ENCODE results near the gene PNKD. TPM values are rescaled to one million over a fixed set of nuclear protein-coding genes. Genes with fewer than 3 reads are reported as not detected.

PNKD gene, protein sequence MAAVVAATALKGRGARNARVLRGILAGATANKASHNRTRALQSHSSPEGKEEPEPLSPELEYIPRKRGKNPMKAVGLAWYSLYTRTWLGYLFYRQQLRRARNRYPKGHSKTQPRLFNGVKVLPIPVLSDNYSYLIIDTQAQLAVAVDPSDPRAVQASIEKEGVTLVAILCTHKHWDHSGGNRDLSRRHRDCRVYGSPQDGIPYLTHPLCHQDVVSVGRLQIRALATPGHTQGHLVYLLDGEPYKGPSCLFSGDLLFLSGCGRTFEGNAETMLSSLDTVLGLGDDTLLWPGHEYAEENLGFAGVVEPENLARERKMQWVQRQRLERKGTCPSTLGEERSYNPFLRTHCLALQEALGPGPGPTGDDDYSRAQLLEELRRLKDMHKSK
- total RNA-seq (2022; extraction: Qiagen RNA extraction; ENCODE audit: low read depth) = 65.3 to 73.6 TPM (median 72.8 TPM) in 5 replicates

DNA sequence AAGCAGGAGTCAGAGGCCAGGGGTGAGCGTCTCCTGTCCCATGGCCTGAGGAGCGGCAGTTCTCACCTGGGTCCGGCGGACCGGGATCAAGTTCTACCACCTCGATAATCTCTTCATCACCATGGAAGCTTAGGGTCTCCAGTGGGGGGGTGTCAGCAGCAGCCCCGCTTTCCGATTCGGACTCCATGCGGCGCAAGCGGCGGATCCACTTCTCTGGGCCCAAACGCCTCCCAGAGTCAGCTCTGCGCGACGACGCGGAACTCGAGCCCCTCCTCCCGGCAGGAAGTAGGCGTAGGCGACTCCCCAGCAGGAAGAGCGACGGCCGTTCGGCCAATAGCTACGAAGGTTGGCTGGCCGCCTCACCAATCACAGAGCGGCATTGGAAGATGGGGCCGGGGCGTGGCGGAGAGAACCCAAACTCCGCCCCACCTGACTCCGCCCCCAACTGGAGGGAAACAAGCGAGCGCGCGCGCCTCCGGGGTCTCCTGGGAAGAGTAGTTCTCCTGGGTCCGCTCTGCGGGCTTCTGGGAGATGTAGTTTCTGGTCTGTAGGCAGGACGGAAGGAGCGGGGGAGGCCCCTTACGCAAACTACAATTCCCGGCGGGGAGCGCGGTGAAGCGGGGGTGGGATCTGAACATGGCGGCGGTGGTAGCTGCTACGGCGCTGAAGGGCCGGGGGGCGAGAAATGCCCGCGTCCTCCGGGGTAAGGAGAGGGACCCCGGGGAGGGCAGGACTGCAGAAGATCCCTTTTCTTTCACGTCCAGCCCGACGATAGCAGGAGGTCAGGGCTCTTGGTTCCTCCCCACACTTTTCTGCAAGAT is at the start of gene PNKD, which contains the start of gene AAMP:
Gene PNKD, plus strand, starts transcription at position 620 of the 821 bp plus-strand sequence. Its CDS starts 17 bp downstream, at position 637.
Gene AAMP, minus strand, starts transcription at position 238 of the 821 bp plus-strand sequence. Its CDS starts 51 bp downstream, at position 187.

DNA sequence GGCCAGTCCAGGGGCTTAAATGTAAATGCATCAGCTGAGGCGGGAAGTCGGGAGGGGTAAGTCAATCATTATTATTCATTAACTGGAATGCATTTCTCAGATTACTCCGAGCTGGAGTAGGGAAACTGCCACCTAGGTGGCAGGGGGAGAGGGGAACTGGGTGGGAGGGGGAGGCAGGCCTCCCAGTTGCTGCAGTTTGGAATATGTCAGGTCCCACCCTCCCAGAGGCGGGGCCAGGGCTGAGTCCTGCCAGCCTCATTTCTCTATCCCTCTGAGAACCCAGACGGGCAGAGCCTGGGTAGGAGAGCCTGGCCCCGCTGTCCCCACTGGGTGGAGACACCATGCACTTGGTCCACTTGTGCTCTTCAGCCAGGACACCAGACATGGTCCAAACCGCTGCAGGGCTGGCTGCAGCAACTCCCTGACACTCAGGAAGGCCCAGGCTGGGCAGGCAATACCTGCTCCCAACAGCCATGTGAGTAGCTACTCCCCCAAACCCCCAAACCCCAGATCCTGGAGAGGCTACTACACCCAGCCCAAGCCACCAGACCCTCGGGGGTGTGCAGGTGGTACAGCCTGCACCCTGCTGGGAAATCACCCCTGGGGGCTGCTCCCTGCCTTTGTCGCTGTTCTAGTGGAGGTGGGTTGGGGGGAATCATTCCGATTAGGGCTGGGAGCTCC is 9.4 kb upstream of the PNKD start, which contains the start of gene GPBAR1:
Gene GPBAR1, plus strand, starts transcription at position 274 of the 681 bp plus-strand sequence. CDS start 1,710 bp downstream, outside the sequence.

DNA sequence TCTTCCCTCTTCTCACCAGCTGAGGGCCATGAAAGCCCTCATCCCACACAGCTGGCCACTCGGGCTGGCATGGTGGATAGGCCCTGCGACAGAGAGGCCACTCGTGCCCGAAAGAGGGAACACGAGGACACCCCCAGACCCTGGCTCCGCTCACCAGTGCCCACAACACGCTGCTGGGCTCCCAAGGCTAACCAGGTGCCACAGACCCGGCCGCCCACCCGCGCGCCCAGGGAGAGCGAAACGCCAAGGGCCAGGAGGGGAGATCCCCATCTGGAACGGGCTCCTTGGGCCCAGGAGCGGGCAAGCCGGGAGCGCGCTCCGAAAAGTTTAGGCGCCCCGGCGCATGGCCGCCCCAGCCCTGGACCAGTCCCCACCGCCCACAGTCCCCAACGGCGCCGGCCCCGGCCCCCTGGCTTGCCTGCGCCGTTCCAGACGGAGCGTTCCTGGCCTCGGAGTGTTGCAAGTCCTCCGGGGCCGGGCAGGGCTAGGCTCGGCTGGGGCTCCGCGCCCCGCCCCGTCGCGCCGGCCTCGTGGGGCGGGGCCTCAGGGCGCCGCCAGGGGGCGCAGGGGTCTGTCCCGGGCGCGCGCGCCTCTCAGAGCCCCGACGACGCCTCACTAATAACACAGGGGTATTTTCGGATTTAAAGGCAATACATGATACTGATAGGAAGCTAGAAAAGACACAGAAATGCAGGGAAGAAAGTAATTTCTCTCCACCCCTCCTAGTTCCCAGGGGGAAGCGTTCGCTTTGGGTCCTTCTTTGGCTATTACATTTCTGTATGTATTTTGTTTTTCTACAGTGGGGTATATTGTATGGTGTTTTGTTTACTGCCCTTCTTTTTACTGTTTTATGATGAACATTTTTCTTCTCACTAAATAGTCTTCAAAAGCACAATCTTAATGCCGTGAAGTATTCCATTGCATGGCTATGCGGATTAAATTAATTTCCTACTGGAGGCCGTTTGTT is 22.0 kb downstream of the PNKD start, which contains the start of gene TMBIM1:
Gene TMBIM1, minus strand, starts transcription at position 456 of the 967 bp plus-strand sequence. CDS start 10,362 bp downstream, outside the sequence.

DNA sequence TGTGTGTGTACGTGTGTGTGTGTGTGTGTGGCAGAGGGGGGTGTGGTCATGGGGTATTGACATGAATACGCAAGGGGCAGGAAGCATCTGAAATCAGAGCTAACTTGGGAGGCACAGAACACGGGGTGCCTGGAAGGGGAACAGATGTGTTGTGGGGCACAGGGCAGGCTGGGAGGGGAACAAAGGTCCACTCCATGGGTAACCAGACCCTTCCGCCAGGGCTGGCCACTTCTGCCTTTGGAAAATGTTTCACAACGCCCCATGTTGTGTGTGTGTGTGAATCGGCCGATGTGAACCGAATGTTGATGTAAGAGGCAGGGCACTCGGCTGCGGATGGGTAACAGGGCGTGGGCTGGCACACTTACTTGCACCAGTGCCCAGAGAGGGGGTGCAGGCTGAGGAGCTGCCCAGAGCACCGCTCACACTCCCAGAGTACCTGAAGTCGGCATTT is 111.6 kb downstream of the PNKD start, which contains the start of gene SLC11A1:
Gene SLC11A1, plus strand, starts transcription at position 358 of the 451 bp plus-strand sequence. CDS start 96 bp downstream, outside the sequence.

Other genes with a start within 250 kb of the PNKD start
- 0.23 TPM in 1 of 5 replicates, not detected in the others for gene RUFY4, start 201.3 kb upstream of the PNKD start, total RNA-seq (2022; extraction: Qiagen RNA extraction; ENCODE audit: low read depth)
- gene CXCR2, start 144.5 kb upstream of the PNKD start, total RNA-seq (2022; extraction: Qiagen RNA extraction; ENCODE audit: low read depth) = not detected in 5 replicates
- not detected in 5 replicates for gene CXCR1, start 103.6 kb upstream of the PNKD start, total RNA-seq (2022; extraction: Qiagen RNA extraction; ENCODE audit: low read depth)
- gene ARPC2, start 53.3 kb upstream of the PNKD start, total RNA-seq (2022; extraction: Qiagen RNA extraction; ENCODE audit: low read depth) = 280 to 308 TPM (median 303 TPM) in 5 replicates
- 0.19 to 0.42 TPM (median 0.23 TPM) in 5 replicates for gene GPBAR1, start 9.5 kb upstream of the PNKD start, total RNA-seq (2022; extraction: Qiagen RNA extraction; ENCODE audit: low read depth)
- 124 to 170 TPM (median 127 TPM) in 5 replicates for gene AAMP, start 382 bp upstream of the PNKD start, total RNA-seq (2022; extraction: Qiagen RNA extraction; ENCODE audit: low read depth)
- 132 to 147 TPM (median 139 TPM) in 5 replicates for gene TMBIM1, start 22.0 kb downstream of the PNKD start, total RNA-seq (2022; extraction: Qiagen RNA extraction; ENCODE audit: low read depth)
- gene CATIP, start 86.3 kb downstream of the PNKD start, total RNA-seq (2022; extraction: Qiagen RNA extraction; ENCODE audit: low read depth) = not detected in 5 replicates
- 0.10 to 0.26 TPM (median 0.19 TPM) in 5 replicates for gene SLC11A1, start 111.8 kb downstream of the PNKD start, total RNA-seq (2022; extraction: Qiagen RNA extraction; ENCODE audit: low read depth)
- 54.7 to 75.2 TPM (median 72.4 TPM) in 5 replicates for gene CTDSP1, start 129.3 kb downstream of the PNKD start, total RNA-seq (2022; extraction: Qiagen RNA extraction; ENCODE audit: low read depth)
- 0.08 to 0.68 TPM (median 0.27 TPM) in 5 replicates for gene VIL1, start 148.6 kb downstream of the PNKD start, total RNA-seq (2022; extraction: Qiagen RNA extraction; ENCODE audit: low read depth)

Measured in A549 treated with GW870086 at 1 μM for 4 hours (cell line).